Nephron (organoid): Measurements from ENCODE around the gene EPB41L3.

Experiments
- H3K27ac Mint-ChIP-seq, 3 experiments: 2 replicates each; pipeline ENCODE4 v1.8.0; 2020; ENCODE audit warnings: mixed read lengths in 3 of 3, mild to moderate bottlenecking in 2 of 3, moderate library complexity in 1 of 3
- H3K27me3 Mint-ChIP-seq: 2 replicates; pipeline ENCODE4 v1.8.0; 2021; ENCODE audit warnings: low read depth, mild to moderate bottlenecking, moderate library complexity, mixed read lengths
- H3K36me3 Mint-ChIP-seq: 2 replicates; pipeline ENCODE4 v1.8.0; 2020; ENCODE audit warnings: low read depth, mixed read lengths
- H3K4me1 Mint-ChIP-seq: 2 replicates; pipeline ENCODE4 v1.8.0; 2020; ENCODE audit warnings: mixed read lengths
- H3K4me3 Mint-ChIP-seq, 3 experiments: 2 replicates each; pipeline ENCODE4 v1.8.0; 2020; ENCODE audit warnings: mild to moderate bottlenecking in 3 of 3, mixed read lengths in 3 of 3, moderate library complexity in 2 of 3
- H3K9me3 Mint-ChIP-seq: 2 replicates; pipeline ENCODE4 v1.8.0; 2020; ENCODE audit warnings: mixed read lengths
- TF ChIP-seq, protein P1 (sequence below), 3 experiments: fragments of 200-600 bp; sonication (generic); IDR thresholded peaks; one replicate each; pipeline ENCODE4 v1.5.0; 2021; ENCODE audit warnings: antibody characterized with exemption in 3 of 3; ENCODE audit not compliant: unreplicated experiment in 3 of 3

The EPB41L3 gene

DNA sequence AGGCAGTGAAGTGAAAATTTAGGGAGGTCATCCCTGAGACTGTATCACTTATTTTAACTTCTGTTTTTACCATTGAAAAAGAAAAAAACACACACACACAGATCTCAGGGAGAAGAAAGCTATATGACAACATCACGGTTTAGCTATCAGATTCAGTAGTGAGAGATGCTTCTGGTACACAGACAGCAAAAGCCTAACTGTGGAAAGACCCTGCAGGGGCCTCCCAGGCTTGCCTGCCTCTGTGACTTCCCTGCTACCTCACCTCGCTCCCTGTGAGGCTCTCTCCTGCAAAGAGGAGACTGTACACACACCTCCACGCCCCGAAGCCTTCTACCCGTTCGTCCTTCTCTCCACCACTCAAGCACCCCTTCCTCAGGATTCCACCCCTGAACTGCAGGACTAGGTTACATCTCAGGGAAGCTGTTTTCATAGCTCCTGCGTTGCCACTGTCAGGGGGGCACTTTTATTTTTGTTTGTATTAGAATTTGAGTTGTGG, 86.3 kb downstream of the EPB41L3 start:
- peak overlapping the region in 1 of 3 experiments; percentile 13 for H3K27ac Mint-ChIP-seq
- H3K9me3 Mint-ChIP-seq = no peaks in the 10 kb centered on the region
- TF ChIP-seq, protein P1, sequence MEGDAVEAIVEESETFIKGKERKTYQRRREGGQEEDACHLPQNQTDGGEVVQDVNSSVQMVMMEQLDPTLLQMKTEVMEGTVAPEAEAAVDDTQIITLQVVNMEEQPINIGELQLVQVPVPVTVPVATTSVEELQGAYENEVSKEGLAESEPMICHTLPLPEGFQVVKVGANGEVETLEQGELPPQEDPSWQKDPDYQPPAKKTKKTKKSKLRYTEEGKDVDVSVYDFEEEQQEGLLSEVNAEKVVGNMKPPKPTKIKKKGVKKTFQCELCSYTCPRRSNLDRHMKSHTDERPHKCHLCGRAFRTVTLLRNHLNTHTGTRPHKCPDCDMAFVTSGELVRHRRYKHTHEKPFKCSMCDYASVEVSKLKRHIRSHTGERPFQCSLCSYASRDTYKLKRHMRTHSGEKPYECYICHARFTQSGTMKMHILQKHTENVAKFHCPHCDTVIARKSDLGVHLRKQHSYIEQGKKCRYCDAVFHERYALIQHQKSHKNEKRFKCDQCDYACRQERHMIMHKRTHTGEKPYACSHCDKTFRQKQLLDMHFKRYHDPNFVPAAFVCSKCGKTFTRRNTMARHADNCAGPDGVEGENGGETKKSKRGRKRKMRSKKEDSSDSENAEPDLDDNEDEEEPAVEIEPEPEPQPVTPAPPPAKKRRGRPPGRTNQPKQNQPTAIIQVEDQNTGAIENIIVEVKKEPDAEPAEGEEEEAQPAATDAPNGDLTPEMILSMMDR (IDR thresholded peaks at IDR 0.05; ENCODE audit: unreplicated experiment in 3 of 3) = no peak
- no peak overlapping the region for H3K4me3 Mint-ChIP-seq
- H3K36me3 Mint-ChIP-seq = no peaks in the 10 kb centered on the region
- H3K4me1 Mint-ChIP-seq = peaks cover 26% of the 10 kb centered on the region
- H3K27me3 Mint-ChIP-seq = no peaks in the 10 kb centered on the region

DNA sequence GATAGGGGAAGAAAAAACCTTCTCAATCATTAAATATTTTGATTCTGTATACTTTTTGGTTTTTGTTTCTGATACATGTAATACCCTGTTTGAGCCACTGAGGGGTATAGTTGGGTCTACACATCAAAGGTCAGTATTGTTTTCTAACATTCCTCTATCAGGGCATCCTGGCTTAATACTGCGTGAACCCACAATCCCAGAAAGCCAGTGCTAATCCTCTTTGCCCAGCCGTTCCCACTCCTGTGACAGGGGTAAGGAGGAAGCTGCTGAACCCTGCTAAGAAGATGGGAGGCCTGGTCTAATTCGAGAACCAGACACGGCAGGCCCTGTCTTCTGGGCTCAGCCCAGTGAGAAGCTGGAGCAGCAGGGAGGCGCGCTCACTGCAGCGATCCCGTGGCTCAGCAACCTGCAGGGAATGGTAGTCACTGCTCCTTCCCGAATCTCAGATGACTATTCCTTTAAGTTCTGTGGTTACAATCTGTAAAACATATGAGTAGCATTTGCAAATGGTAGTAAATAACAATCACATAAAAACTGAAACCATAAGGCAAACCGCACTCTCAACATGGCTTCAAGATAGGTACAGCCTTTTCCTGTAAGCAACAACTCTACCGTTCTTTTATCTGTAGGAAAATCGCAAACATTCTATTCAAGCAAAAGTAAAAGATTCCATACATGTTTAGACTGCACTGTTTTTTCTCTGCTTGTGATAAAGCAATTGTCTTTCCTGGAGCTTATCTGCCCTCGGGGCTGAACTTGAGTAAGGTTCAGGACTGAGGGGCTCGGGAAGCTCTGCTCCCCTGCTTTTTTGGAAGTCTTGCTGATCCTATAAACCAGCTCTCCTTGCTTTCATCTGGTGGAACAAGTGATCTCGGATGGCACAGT, 87.0 kb downstream of the EPB41L3 start:
- Mint-ChIP-seq H3K4me1 (peaks cover 26% of the 10 kb centered on the region), H3K27ac (peak overlapping the region in 2 of 3 experiments; percentile 13 to 47), H3K27me3 (no peaks in the 10 kb centered on the region), H3K36me3 (no peaks in the 10 kb centered on the region), H3K9me3 (no peaks in the 10 kb centered on the region), H3K4me3 (peak overlapping the region in 2 of 3 experiments; percentile 19 to 21)
- TF ChIP-seq, protein P1 (IDR thresholded peaks at IDR 0.05; ENCODE audit: unreplicated experiment in 3 of 3) = peak; percentile 50 to 60 (median 59)

DNA sequence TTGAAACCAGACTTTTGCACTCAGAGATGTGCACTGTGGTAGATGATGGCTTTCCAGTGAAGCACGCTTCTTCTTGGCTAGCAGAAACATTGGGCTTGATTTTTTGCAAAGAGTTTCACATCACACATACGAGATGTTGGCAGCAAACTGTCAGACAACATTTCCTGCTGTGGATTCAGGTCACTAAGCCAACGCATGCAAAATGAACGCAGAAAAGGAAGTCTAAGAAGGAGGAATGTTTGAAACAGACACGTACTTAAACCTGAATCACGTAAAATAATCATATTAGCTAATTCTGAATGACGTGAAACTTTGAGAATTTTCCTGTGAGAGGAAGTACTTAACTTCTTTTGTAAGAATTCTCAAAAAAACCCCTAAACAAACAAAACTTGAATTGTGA, 88.1 kb downstream of the EPB41L3 start:
- Mint-ChIP-seq H3K27ac (no peak overlapping the region), H3K27me3 (no peaks in the 10 kb centered on the region), H3K4me1 (peaks cover 19% of the 10 kb centered on the region), H3K4me3 (no peak overlapping the region), H3K36me3 (no peaks in the 10 kb centered on the region), H3K9me3 (no peaks in the 10 kb centered on the region)
- TF ChIP-seq, protein P1 (IDR thresholded peaks at IDR 0.05; ENCODE audit: unreplicated experiment in 3 of 3) = no peak

DNA sequence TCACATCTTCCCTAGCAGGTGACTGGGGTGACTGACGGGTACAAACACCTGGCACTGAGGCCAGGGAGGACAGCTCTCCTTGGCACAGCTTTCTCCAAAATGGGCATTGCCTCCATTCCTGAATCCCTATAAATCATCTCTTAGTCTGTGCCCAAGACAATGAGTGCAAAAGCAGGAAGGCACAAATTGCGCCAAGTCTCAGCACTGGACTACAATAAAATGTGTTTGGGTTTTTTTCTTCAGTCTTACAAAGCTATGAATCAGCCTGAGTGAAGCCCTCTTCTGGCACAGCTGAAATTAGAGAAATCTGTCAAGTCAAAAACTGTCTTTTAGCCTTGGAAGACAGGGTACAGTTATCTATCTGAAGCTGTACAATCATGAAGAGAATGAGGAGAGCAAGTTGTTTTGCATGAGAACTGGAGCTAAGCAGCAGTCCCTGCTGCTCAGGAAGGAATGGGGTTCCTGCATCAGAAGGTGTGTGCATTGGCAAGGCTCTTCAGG, 90.8 kb downstream of the EPB41L3 start:
- TF ChIP-seq, protein P1 (IDR thresholded peaks at IDR 0.05; ENCODE audit: unreplicated experiment in 3 of 3) = no peak
- no peaks in the 10 kb centered on the region for H3K9me3 Mint-ChIP-seq
- H3K36me3 Mint-ChIP-seq = no peaks in the 10 kb centered on the region
- no peaks in the 10 kb centered on the region for H3K27me3 Mint-ChIP-seq
- no peak overlapping the region for H3K4me3 Mint-ChIP-seq
- peaks cover 16% of the 10 kb centered on the region for H3K4me1 Mint-ChIP-seq
- no peak overlapping the region for H3K27ac Mint-ChIP-seq

DNA sequence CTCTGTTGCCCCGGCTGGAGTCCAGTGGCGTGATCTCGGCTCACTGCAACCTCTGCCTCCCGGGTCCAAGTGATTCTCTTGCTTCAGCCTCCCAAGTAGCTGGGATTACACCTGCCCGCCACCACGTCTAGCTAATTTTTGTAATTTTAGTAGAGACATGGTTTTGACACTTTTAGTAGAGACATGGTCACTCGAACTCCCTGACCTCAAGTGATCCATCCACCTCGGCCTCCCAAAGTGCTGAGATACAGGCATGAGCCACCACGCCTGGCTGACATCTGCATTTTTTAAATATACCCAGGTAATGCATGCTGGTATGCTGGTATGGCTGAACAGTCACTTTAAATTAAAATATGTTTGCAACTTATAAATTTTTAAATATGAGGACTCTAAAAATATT, 91.9 kb downstream of the EPB41L3 start:
- H3K4me1 Mint-ChIP-seq = peaks cover 5% of the 10 kb centered on the region
- H3K27me3 Mint-ChIP-seq = no peaks in the 10 kb centered on the region
- TF ChIP-seq, protein P1 (IDR thresholded peaks at IDR 0.05; ENCODE audit: unreplicated experiment in 3 of 3) = no peak
- no peak overlapping the region for H3K27ac Mint-ChIP-seq
- H3K9me3 Mint-ChIP-seq = no peaks in the 10 kb centered on the region
- no peak overlapping the region for H3K4me3 Mint-ChIP-seq
- H3K36me3 Mint-ChIP-seq = no peaks in the 10 kb centered on the region
